Measurements from ENCODE around the gene ATE1.

- no peak for TF ChIP-seq CTCF (conservative IDR thresholded peaks at IDR 0.05 in 1 of 2, IDR thresholded peaks at IDR 0.05 in 1 of 2; ENCODE audit: low read depth in 1 of 2, low read length in 2 of 2)
- TF ChIP-seq EZH2 (IDR thresholded peaks at IDR 0.05; ENCODE audit: low read length, missing control alignments) = no peak
Observed at GRCh38 chr10:121800146-121800545, 127.7 kb downstream of the ATE1 start.

Data from fibroblast of lung (primary cell).